Prostate gland (tissue), 2 donors: Measurements from ENCODE around the gene CD164L2. TPM values are rescaled to one million over a fixed set of nuclear protein-coding genes. Genes with fewer than 3 reads are reported as not detected.

Source experiments
- DNase-seq: peaks from one replicate; pipeline ENCODE4 v3.0.0-alpha.2; 2019; ENCODE audit warnings: low spot score
- H3K27ac ChIP-seq, 2 donors: fragments of 200-600 bp; sonication (generic); 2 replicates each; pipeline ENCODE4 v1.5.1; 2017 to 2019
- H3K27me3 ChIP-seq: fragments of 200-600 bp; sonication (generic); replicated peaks from 2 replicates; pipeline ENCODE4 v1.5.1; 2019; ENCODE audit not compliant: insufficient read depth
- H3K36me3 ChIP-seq, 2 donors: fragments of 200-600 bp; sonication (generic); 1 replicate in 1 of 2; 2 replicates in 1 of 2; pipeline versions ENCODE4 v1.5.1 to v1.8.1; 2017 to 2019
- H3K4me1 ChIP-seq: fragments of 200-600 bp; sonication (generic); replicated peaks from 2 replicates; pipeline ENCODE4 v1.5.1; 2019
- H3K4me3 ChIP-seq, 2 donors: fragments of 200-600 bp; sonication (generic); 2 replicates each; pipeline ENCODE4 v1.5.1; 2017 to 2019
- H3K9me3 ChIP-seq: fragments of 200-600 bp; sonication (generic); 2 replicates; pipeline ENCODE4 v1.5.1; 2017
- POLR2A ChIP-seq: fragments of 450-650 bp; IDR thresholded peaks from one replicate; pipeline ENCODE4 v1.6.1; 2016; ENCODE audit warnings: antibody characterized with exemption, mild to moderate bottlenecking
- POLR2AphosphoS5 ChIP-seq: sonication (generic); formaldehyde crosslinking; IDR thresholded peaks from one replicate; pipeline ENCODE4 v1.6.1; 2017; ENCODE audit warnings: antibody characterized with exemption
- WGBS: methylation state at CpG from one replicate; pipeline ENCODE4 v1.1.5; 2018; 5-methylcytosine and 5-hydroxymethylcytosine counted together
- intact Hi-C: fragments of 100-400 bp; cut with DNase I; formaldehyde crosslinking; loops from one replicate; pipeline ENCODE4 v1.14.2; 2022
- total RNA-seq, 2 donors: library from RNA; depleted of rRNA; stranded (reverse); fragments of >200 nt; gene quantifications; one replicate each; pipeline ENCODE4 v1.1.0, GENCODE V29; 2016
- TF ChIP-seq, protein P1 (sequence below), 4 experiments: fragments of 200-600 bp in 2 of 4; fragments of 450-650 bp in 2 of 4; sonication (generic) in 2 of 4; IDR thresholded peaks; 1 replicate in 3 of 4; 2 replicates in 1 of 4; pipeline ENCODE4 v1.5.1; 2016 to 2019; ENCODE audit warnings: antibody characterized with exemption in 4 of 4, mild to moderate bottlenecking in 2 of 4, moderate library complexity in 2 of 4

CD164L2 gene
- total RNA-seq, 2 donors from 2014 or later, result 1.8 to 3.6 TPM

DNA sequence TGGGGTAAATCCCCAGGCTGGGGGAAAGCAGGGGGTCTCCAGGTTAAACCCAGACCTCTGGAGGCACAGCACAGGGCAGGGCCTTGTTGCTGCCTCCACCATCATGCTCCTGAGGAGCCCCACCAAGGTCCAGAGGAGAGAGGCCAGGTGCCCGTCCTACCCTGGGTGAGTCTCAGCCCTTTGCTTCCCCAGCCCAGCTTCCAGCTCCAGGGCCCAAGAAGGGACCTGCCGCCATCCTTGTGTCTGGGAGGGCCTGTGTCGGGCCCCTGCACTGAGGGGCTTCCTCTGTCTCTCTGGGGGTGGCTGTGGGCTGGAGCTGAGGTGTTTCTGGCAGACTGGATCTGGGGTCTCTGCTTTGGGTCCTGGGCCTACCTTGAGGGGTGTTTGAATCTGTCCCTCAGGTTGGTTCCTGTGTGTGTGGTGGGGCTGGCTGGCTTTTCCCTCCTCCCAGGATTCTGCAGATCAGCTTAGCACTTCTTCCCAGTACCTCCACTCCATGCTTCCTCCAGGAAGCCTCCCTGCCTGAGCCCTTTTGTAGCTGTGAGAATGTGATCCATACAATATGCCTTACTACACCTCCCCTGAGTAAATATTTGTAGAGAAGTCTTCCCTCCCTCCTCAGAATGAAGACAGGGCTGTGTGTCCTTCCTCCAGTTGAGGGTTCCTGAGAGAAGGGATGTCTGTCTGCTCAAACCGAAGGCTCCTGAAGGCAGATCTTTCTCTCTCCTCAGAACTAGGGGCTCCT is 15.4 kb upstream of the CD164L2 start:
- Histone ChIP-seq H3K4me1 (peaks cover 24% of the 10 kb centered on the region), H3K4me3 (no peak overlapping the region), H3K27ac (no peak overlapping the region), H3K36me3 (no peaks in the 10 kb centered on the region), H3K9me3 (no peaks in the 10 kb centered on the region), H3K27me3 (no peaks in the 10 kb centered on the region)
- intact Hi-C loops, result loop anchor here (10.0 kb wide), 1 partner anchor 354 kb away; no protein-coding TSS in a partner anchor
- TF ChIP-seq POLR2A, result no peak
- 75% methylated on average over 4 of the region's 4 CpGs for WGBS
- DNase-seq, result no peak

DNA sequence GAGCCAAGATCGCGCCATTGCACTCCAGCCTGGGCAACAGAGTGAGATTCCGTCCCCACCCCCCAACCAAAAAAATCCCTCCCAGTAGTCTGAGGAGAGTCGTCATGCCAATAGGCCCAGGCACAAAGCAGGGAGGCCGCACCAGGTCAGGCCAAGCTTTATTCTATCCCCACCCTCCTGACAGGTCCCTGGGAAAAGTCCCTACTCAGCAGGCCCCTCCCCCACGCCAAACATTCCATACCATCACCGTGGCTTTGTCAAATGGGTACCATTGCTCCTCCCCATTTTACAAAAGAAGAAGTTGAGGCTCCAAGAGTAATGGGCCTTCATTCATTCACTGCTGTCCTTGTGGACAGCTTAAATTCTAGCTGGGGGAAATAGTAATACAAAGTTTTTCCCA is 14.6 kb upstream of the CD164L2 start:
- Histone ChIP-seq H3K27me3 (no peaks in the 10 kb centered on the region), H3K4me3 (no peak overlapping the region), H3K27ac (no peak overlapping the region), H3K36me3 (no peaks in the 10 kb centered on the region), H3K4me1 (peaks cover 19% of the 10 kb centered on the region), H3K9me3 (no peaks in the 10 kb centered on the region)
- WGBS, result 69% methylated on average over 7 of the region's 7 CpGs
- no peak for DNase-seq
- intact Hi-C loops, result loop anchor here (10.0 kb wide), 1 partner anchor 353 kb away; no protein-coding TSS in a partner anchor
- TF ChIP-seq, protein P1, sequence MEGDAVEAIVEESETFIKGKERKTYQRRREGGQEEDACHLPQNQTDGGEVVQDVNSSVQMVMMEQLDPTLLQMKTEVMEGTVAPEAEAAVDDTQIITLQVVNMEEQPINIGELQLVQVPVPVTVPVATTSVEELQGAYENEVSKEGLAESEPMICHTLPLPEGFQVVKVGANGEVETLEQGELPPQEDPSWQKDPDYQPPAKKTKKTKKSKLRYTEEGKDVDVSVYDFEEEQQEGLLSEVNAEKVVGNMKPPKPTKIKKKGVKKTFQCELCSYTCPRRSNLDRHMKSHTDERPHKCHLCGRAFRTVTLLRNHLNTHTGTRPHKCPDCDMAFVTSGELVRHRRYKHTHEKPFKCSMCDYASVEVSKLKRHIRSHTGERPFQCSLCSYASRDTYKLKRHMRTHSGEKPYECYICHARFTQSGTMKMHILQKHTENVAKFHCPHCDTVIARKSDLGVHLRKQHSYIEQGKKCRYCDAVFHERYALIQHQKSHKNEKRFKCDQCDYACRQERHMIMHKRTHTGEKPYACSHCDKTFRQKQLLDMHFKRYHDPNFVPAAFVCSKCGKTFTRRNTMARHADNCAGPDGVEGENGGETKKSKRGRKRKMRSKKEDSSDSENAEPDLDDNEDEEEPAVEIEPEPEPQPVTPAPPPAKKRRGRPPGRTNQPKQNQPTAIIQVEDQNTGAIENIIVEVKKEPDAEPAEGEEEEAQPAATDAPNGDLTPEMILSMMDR (IDR thresholded peaks at IDR 0.05), result no peak
- TF ChIP-seq POLR2A (no peak), POLR2AphosphoS5 (no peak)

DNA sequence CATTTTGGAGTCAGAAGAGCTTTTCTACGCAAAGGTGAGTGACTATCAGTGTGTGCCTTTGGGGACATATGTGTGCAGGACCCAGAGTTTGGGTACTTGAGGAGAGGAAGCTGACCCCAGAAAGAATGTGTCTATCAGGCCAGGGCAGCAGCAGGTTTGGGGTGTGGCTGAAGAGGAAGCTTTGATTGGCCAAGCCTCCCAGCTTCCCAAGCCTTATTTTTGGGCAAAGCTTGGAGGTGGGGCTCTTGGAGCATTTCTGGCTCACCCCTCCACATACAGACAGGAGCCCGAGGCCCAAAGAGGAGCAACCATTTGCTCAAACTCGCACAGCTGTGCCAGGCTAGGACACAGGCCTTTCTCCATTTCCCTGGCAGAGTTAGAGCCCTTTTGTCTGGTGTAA is 14.0 kb upstream of the CD164L2 start:
- intact Hi-C loops, result loop anchor here (10.0 kb wide), 1 partner anchor 352 kb away; no protein-coding TSS in a partner anchor
- Histone ChIP-seq H3K36me3 (no peaks in the 10 kb centered on the region), H3K4me1 (peaks cover 16% of the 10 kb centered on the region), H3K4me3 (no peak overlapping the region), H3K27me3 (no peaks in the 10 kb centered on the region), H3K9me3 (no peaks in the 10 kb centered on the region), H3K27ac (no peak overlapping the region)
- WGBS, result 67% methylated on average over 3 of the region's 3 CpGs
- TF ChIP-seq POLR2A, result no peak
- TF ChIP-seq, protein P1 (IDR thresholded peaks at IDR 0.05), result no peak
- TF ChIP-seq POLR2AphosphoS5, result no peak
- DNase-seq, result no peak

DNA sequence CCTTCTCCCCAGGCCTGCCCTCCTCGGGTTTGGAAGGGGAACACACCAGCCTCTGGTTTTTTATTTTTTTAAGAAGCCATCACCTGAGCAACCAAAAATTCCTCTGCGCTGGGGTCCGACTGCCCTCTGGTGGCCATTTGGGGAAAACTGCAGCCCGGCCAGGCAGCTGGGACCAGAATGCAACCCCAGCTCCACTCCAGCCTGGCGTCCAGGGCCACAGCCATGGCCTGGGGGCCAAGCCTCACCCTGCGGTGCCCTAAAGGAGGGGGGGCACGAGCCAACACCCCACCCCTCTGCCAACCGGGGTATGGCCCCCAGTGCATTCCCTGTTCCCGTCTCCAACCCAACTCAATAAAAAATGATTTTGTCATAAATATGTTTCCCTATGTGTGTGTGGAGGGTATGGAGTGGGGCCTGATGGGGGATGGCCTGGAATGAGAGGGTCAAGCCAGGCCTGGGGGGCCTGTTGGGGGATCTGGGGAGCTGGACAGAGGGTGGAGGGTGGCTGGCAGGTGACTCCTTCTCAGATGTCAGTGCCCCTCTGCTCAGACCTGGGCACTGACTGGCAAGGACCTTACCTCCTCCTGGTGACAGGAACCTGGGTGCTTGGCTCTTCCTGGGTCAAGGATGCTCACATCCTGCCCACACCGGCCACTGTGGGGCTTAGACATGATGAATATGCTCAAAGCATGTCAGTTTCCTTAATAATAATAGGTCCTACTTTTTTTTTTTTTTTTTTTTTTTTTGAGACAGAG is 12.5 kb upstream of the CD164L2 start:
- no peaks in the 10 kb centered on the region for H3K27me3 ChIP-seq
- WGBS, result 8% methylated on average over 10 of the region's 10 CpGs
- intact Hi-C loops, result loop anchor here (2.0 to 10.0 kb wide), 2 partner anchors 95 to 351 kb away; no protein-coding TSS in a partner anchor
- no peaks in the 10 kb centered on the region for H3K36me3 ChIP-seq
- no peak overlapping the region for H3K27ac ChIP-seq
- H3K4me3 ChIP-seq, result no peak overlapping the region
- TF ChIP-seq, protein P1 (IDR thresholded peaks at IDR 0.05), result peak; percentile 81 to 97 (median 89)
- TF ChIP-seq POLR2A (no peak), POLR2AphosphoS5 (peak; percentile 72)
- H3K9me3 ChIP-seq, result no peaks in the 10 kb centered on the region
- peak; percentile 70 for DNase-seq
- H3K4me1 ChIP-seq, result peaks cover 14% of the 10 kb centered on the region

DNA sequence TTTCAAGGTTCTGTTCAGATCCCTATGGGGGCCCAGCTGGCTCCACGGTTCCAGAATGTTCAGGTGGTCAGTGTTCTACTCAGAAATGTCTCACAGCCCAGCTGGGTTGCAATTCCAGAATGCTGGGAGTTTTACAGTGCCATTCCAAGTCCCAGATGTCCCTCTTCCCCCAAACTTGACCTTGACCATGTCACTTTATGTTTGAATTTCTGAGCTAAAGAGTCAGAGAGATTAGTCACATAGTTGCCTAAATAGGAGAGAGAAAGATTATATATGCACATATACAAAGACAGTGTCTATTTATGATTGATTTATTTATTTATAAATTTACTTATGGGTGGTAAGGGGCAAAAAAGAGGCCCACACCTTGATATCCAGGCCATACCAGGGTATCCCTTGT is 11.8 kb upstream of the CD164L2 start:
- no peak overlapping the region for H3K27ac ChIP-seq
- WGBS, result 77% methylated on average over 1 of the region's 1 CpG
- no peaks in the 10 kb centered on the region for H3K9me3 ChIP-seq
- no peaks in the 10 kb centered on the region for H3K27me3 ChIP-seq
- H3K36me3 ChIP-seq, result no peaks in the 10 kb centered on the region
- intact Hi-C loops, result loop anchor here (2.0 to 10.0 kb wide), 3 partner anchors 94 to 350 kb away; no protein-coding TSS in a partner anchor
- peaks cover 14% of the 10 kb centered on the region for H3K4me1 ChIP-seq
- no peak for DNase-seq
- no peak overlapping the region for H3K4me3 ChIP-seq
- TF ChIP-seq, protein P1 (IDR thresholded peaks at IDR 0.05), result no peak
- TF ChIP-seq POLR2A (no peak), POLR2AphosphoS5 (no peak)
